Embryonic facial prominence (tissue), 1 donor: ENCODE data around the gene DYNC2LI1.

Experiments used
- DNase-seq: peaks from one replicate; pipeline ENCODE4 v3.0.0-alpha.2; 2016; ENCODE audit errors: extremely low spot score

The DYNC2LI1 gene

GRCh38 chr2:43763091-43763490 is 10.7 kb upstream of the DYNC2LI1 start:
- no peak for DNase-seq

- DNase-seq: no peak
Observed at GRCh38 chr2:43764086-43764705, 9.6 kb upstream of the DYNC2LI1 start.

GRCh38 chr2:43766006-43766405 is 7.8 kb upstream of the DYNC2LI1 start:
- no peak for DNase-seq

- no peak for DNase-seq
Observed at GRCh38 chr2:43774617-43775016, 778 bp downstream of the DYNC2LI1 start.

- DNase-seq: no peak
Observed at GRCh38 chr2:43776324-43776723, 2.5 kb downstream of the DYNC2LI1 start.

GRCh38 chr2:43777306-43777926 is 3.6 kb downstream of the DYNC2LI1 start:
- no peak for DNase-seq

- no peak for DNase-seq
Observed at GRCh38 chr2:43778233-43778632, 4.4 kb downstream of the DYNC2LI1 start.

GRCh38 chr2:43787895-43788294 is 14.1 kb downstream of the DYNC2LI1 start:
- no peak for DNase-seq

- DNase-seq: no peak
Observed at GRCh38 chr2:43788646-43789045, 14.8 kb downstream of the DYNC2LI1 start.

- no peak for DNase-seq
Observed at GRCh38 chr2:43790147-43790546, 16.3 kb downstream of the DYNC2LI1 start.

- DNase-seq: no peak
Observed at GRCh38 chr2:43791035-43791765, 17.4 kb downstream of the DYNC2LI1 start.

GRCh38 chr2:43792653-43793052 is 18.8 kb downstream of the DYNC2LI1 start:
- no peak for DNase-seq

GRCh38 chr2:43794956-43795355 is 21.1 kb downstream of the DYNC2LI1 start:
- no peak for DNase-seq

- no peak for DNase-seq
Observed at GRCh38 chr2:43796206-43796605, 22.4 kb downstream of the DYNC2LI1 start.

GRCh38 chr2:43798300-43798699 is 24.5 kb downstream of the DYNC2LI1 start:
- DNase-seq: no peak

GRCh38 chr2:43800894-43801293 is 27.1 kb downstream of the DYNC2LI1 start:
- DNase-seq: no peak

GRCh38 chr2:43802135-43802534 is 28.3 kb downstream of the DYNC2LI1 start:
- DNase-seq: no peak

GRCh38 chr2:43803113-43803512 is 29.3 kb downstream of the DYNC2LI1 start:
- DNase-seq: no peak

GRCh38 chr2:43806719-43807031 is 32.8 kb downstream of the DYNC2LI1 start:
- no peak for DNase-seq

GRCh38 chr2:43810452-43810851 is 36.6 kb downstream of the DYNC2LI1 start:
- DNase-seq: no peak

- DNase-seq: no peak
Observed at GRCh38 chr2:43810888-43811287, 37.0 kb downstream of the DYNC2LI1 start.

- DNase-seq: no peak
Observed at GRCh38 chr2:43812006-43812405, 38.2 kb downstream of the DYNC2LI1 start.

GRCh38 chr2:43812947-43813346 is 39.1 kb downstream of the DYNC2LI1 start:
- no peak for DNase-seq
